HL-60/S4 (cell line): ENCODE measurements around the gene BCLAF1.
"Not testable (repeated sequence)": the region's sequence is repeated elsewhere in the genome, so short reads cannot be mapped to it uniquely, and the experiment has no call there.

Experiments used
- in situ Hi-C: fragments of 300-500 bp; cut with MboI; formaldehyde crosslinking; loops from 2 replicates; pipeline ENCODE4 v1.14.3; 2022; ENCODE audit warnings: low sequenced_read_pairs

Gene BCLAF1

DNA sequence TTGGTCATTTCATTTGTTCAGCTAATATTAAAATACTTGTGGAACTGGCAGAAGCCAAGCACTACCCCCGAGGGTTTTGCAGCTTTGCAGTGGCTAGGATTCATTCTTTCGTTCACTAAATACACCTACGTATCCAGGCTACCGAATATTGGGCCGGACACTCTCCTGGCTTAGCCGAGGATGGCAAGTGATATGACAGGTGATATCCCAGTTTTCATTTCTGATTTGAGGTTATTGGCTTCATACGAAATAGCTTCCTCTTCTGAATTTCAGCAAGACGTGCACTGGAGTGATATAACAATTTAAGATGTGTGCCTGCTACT, 39.0 kb downstream of the BCLAF1 start:
- in situ Hi-C loops, result no loop called here

DNA sequence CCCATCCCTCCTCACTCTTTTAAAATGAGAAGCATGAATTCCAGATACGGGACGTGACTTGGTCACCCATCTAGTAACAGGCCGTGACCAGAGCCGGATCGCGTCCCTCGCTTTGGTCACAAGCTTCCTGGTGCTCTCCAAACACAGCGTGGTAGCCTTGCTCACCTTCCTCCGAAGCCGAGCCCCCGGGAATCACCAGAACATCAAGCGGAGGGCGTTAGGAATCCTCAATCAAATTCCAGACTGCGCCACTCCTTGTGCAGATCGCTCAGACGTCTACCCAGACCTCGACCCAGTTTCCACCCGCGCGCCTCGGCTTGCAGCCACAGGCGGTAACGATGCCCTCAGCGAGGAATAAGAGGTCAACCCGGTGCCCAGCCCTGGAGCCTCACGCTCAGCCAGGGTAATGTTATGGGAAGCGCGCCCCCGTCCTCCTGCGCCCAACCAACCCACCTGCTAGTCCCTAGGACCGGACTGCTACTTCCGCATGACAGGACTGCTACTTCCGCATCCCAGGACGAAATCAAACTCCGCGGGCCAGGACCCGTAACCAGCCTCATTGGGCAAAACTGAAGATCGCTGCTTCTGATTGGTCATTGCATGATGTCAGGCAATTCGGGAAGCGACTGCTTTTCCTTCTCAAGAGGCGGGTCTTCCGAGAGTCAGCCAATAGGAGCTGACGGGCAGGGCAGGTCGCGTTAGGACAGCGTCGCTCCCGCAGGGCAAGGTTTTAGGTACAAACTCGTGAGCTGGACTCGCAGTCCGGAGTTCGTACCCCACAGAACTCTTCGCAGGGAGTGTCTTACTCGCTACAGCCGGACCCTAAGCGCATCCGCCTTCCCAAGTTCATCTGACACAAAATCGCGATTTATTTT, 39.6 kb downstream of the BCLAF1 start, which contains the start of gene MTFR2:
Gene MTFR2 (minus strand): TSS at position 501 of the 875 bp plus-strand sequence. CDS start 1,212 bp downstream, outside the sequence.
- in situ Hi-C loops, result no loop called here

- in situ Hi-C loops, result no loop called here
Observed at GRCh38 chr6:136249336-136249735, 40.3 kb downstream of the BCLAF1 start.

DNA sequence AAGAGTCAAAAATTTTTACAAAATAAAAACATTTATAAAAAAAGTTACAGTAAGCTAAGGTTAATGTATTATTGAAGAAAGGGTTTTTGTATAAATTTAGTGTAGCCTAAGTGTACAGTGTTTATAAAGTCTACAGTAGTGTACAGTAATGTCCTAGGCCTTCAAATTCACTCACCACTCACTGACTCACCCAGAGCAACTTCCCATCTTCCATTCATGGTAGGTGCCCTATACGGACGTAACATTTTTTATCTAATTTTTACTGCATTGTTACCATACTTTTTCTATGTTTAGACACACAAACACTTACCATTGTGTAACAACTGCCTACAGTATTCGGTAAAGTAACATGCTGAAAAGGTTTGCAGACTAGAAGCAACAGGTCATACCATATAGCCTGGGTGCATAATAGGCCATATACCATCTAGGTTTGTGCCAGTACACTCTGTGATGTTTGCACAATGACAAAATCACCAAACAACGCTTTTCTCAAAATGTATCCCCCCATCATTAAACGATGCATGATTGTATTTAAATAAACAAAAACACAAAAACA, 45.5 kb downstream of the BCLAF1 start:
- in situ Hi-C loops, result no loop called here

DNA sequence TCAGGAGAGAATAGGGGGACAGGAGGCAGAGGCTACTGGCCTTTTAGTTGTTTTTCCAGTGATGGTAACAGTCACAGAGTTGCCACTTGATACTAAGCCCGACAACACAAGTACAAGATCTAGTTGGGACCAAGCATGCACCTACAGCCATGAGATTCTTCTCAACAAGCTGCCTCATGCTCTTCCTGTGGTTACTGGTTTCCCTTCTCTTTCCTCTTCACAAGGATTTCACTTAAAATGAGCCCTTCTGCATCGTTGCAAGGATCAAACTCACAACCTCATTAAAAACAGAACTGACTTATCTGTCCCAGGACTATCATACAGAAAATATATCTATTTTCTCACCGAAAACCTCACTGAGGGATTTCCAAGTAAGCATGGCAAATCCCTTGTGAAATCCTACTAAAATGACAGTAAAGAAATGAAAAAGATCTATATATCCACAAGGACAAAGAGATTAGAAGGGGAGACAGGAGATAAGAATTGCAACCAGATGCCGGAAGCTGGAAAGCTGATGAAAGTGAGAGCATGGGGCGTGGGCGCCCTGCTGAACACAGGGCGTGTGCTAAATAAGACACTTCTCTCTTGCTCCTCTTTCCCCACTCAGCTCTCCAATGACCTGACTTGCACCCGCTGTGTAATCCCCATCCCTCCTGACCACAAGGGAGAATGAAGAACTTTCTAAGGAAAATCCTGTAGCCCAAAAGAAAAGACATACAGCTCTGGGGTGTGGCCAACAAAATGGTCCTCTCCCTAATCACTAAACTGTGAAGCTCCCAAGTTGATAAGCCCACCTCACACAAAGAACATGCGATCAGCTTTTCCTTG, 53.0 kb downstream of the BCLAF1 start:
- in situ Hi-C loops, result no loop called here

GRCh38 chr6:136235233-136235564, 54.4 kb downstream of the BCLAF1 start:
- in situ Hi-C loops, result no loop called here

DNA sequence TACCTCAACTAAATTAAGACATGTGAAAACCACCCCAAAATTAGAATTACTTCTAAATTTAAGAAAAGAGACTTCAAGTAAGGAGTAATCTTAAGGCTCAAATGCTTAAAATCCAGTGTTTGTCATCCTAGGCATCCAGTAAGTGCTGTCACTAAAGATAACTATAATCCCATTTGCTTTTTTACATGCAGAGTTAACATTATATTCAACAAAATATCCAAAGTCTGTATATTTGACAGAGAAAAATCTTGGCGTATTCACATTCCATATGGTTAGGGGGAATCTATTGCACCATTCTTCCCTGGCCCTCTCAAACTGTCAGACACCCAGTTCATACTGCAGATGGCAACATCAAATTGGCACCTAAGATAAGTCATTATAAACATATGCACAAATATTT, 56.9 kb downstream of the BCLAF1 start:
- in situ Hi-C loops, result no loop called here

GRCh38 chr6:136230219-136230853, 59.3 kb downstream of the BCLAF1 start:
- in situ Hi-C loops, result no loop called here

GRCh38 chr6:136228814-136229213, 60.8 kb downstream of the BCLAF1 start:
- in situ Hi-C loops, result no loop called here

DNA sequence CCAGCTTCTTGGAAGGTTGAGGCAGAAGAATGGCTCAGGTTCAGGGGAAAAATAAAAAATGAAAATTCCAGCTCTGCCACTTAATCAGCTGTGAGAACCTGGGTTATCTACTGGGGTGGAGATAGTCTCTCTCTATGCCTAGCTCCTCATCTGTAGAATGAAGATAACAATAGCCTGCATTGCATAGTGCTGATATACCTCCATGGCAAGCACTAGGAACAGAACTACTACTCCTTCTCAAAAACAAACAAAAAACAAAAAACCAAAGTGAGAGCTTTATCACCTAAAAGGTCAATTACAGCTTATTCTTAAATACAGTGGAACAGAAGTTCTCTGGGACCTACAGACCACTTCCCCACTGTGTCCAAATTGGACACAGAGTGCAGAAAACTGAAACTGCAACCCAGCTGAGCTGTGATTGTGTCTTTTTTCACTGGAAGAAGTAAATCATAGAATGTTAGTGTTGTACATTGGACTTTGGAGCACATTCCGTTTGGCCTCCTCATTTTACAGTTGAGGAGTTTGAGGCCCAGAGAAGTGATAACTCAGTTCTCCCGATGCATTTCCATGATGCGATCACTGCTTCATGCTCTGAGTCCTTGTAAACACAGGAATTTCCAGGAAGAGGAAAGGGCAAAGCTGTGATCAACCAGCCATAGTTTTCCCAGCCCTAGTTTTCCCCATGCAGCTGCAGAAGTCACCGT, 62.8 kb downstream of the BCLAF1 start:
- in situ Hi-C loops, result no loop called here

GRCh38 chr6:136226027-136226673, 63.5 kb downstream of the BCLAF1 start:
- in situ Hi-C loops, result no loop called here

GRCh38 chr6:136225496-136225895, 64.2 kb downstream of the BCLAF1 start:
- in situ Hi-C loops, result no loop called here

DNA sequence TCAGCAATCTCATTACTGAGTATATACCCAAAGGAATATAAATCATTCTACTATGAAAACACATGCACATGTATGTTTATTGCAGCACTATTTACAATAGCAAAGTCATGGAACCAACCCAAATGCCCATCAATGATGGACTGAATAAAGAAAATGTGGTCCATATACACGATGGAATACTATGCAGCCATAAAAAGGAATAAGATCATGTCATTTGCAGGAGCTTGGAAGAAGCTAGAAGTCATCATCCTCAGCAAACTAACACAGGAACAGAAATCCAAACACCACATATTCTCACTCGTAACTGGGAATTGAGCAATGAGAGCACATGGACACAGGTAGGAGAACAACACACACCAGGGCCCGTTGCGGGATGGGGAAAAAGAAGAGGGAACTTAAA, 64.7 kb downstream of the BCLAF1 start:
- in situ Hi-C loops, result not testable (repeated sequence)

GRCh38 chr6:136216503-136217401, 72.9 kb downstream of the BCLAF1 start:
- in situ Hi-C loops, result no loop called here

GRCh38 chr6:136213853-136214252, 75.8 kb downstream of the BCLAF1 start:
- in situ Hi-C loops, result no loop called here

GRCh38 chr6:136213012-136213539, 76.6 kb downstream of the BCLAF1 start:
- in situ Hi-C loops, result no loop called here

DNA sequence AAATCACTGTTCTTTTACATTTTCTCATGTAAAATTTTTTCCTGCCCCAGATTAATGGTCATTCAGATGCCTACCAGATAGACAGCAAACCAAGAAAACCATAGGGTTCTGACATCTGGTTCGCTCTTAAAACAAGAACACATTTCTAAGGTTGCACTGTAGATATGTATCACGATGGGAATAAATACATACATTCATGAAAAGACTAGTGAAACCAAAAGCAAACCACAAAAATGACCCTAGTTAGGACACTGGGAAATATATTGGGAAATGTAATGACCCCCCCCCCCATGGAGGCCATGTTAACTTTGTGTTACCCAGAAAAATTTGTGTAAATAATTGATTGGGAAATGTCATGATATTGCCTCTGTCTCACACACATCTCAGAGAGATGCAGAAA, 77.0 kb downstream of the BCLAF1 start:
- in situ Hi-C loops, result no loop called here

DNA sequence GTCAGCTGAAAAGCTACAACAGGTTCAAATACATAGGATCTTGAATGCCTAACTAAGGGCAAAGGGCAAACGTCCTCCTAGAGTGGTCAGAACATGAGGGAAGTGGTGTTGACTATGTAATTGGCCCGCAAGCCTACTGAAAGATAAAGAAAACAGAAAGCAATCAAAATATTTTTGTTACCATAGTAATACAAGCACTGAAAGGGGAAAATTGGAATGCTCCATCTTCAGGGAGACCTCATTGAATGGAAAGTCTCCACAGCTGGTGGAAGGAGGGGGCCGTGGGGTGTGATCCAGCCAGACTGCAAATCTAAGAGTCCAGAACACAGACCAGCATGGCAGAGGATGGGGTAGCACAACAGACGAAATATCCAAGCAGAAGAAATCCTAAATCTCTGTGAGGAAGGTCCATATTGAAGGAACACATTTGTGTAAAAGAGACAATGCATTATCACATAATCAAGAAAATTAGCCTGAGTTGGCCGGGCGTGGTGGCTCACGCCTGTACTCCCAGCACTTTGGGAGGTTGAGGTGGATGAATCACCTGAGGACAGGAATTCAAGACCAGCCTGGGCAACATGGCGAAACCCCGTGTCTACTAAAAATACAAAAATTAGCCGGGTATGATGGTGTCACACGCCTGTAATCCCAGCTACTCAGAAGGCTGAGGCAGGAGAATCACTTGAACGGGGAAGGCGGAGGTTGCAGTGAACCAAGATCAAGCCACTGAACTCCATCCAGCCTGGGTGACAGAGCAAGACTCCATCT, 79.1 kb downstream of the BCLAF1 start:
- in situ Hi-C loops, result no loop called here
